HG03378 (cell line): ENCODE data around the gene ZNF32.
"Not testable (repeated sequence)": the region's sequence is repeated elsewhere in the genome, so short reads cannot be mapped to it uniquely, and the experiment has no call there.

Experiments used
- ATAC-seq: cut with Tn5 transposase; IDR thresholded peaks from one replicate; pipeline ENCODE4 v1.9.1; 2021; ENCODE audit warnings: mild to moderate bottlenecking, moderate library complexity; ENCODE audit not compliant: unreplicated experiment

The ZNF32 gene

GRCh38 chr10:43635816-43636215 lies 12.9 kb downstream of the ZNF32 start:
- ATAC-seq, result not testable (repeated sequence)

GRCh38 chr10:43628956-43629355 lies 19.7 kb downstream of the ZNF32 start:
- ATAC-seq, result no peak

DNA sequence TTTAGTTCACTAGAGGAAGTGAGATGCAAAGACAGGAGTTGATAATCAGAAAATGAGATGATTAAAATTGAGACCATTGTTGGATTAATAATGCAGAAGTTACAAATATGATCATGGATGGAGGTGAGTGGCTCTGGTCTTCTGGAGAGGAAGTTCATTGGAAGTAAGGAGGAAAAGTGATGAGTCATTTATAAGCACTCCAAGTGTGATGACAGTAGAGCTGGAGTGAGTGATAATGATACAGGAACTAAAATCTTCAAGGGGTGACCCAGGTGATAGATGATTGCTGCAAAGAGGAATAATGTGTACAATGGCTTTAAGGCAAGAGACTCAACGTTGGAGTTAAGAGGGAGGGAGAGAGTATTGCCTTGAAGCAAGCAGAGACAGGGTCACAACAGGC lies 20.7 kb downstream of the ZNF32 start:
- no peak for ATAC-seq

GRCh38 chr10:43623351-43623750 lies 25.3 kb downstream of the ZNF32 start:
- no peak for ATAC-seq

- ATAC-seq, result no peak
These were observed 26.6 kb downstream of the ZNF32 start for GRCh38 chr10:43622038-43622437.

DNA sequence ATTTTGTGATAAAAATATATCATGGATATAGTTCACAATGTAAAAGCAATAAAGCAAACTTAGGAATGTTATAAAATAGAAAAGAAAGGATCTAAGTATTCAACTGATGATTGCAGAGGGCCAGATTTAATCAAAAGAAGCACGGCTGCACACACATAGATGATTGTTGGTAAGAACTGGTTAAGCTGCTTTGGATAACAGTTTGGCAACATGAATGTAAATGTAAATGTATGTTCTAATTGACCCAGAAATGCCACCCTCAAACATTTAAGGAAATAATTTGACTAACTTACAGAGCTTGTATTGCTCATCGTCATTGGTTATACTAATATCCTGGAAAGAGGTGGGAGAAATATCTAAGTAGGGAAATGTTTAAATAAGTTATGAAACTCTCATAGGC lies 29.3 kb downstream of the ZNF32 start:
- ATAC-seq, result no peak

- no peak for ATAC-seq
These were observed 31.8 kb downstream of the ZNF32 start for GRCh38 chr10:43616697-43617370.

GRCh38 chr10:43610636-43611035 lies 38.0 kb downstream of the ZNF32 start:
- ATAC-seq, result no peak

DNA sequence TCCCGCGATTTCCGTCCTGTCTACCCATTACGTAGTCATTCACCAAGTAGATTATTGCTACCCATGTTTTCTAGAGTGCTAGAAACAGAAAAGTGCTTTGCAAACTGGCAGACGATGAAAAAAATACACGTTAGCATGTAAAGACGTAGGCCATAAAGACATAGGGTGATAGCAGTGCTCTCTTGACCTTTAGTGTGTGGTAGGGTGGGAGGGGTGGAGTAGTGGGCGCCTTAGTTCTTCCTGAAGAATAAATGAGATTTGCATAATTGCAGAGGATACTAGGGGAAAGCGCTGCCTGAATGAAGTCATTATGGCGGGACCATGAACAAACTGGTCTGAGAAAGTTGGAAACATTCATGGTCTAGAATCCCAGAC lies 41.5 kb downstream of the ZNF32 start:
- no peak for ATAC-seq

- peak; percentile 96 for ATAC-seq
These were observed 42.1 kb downstream of the ZNF32 start, which contains the start of gene ZNF485 for GRCh38 chr10:43606323-43607198. Gene ZNF485, plus strand, starts transcription at chr10:43606438. Its CDS starts 613 bp downstream, at chr10:43607051.

DNA sequence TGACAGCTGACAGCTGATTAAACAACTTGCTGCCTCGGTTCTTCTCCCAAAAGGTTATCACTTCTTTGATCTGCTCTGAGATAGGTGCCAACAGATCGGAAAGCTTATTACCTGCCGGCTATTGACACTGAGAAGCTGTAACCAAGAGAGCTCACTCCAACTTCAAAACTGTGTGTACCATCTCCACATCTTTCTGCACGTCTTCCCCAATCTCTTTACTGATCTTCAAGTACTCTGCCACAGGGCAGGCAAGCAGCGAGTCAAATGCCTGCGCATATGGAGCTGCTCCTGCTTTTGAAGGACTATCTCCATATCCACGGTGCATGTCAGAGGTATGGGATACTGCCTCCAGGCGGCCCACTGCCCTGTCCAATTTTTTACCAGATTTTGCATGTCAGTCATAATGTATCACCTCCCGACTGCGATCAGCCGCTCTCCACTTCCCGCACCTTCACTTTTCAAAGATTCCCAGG lies 42.8 kb downstream of the ZNF32 start:
- ATAC-seq, result peak; percentile 9

- ATAC-seq, result not testable (repeated sequence)
These were observed 47.1 kb downstream of the ZNF32 start for GRCh38 chr10:43601576-43601975.

DNA sequence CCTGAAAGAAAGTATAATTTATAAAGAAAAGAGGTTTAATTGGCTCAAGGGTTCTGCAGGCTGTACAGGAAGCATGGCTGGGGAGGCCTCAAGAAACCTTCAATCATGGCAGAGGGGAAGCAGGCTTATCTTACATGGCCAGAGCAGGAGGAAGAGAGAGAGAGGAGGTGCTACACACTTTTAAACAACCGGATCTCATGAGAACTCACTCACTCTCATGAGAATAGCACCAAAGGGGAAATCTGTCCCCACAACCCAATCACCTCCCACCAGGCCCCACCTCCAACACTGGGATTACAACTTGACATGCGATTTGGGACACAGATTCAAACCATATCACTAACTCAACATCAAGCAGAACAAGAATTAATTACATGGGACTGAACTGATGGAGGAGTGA lies 49.3 kb downstream of the ZNF32 start:
- ATAC-seq, result no peak

GRCh38 chr10:43598446-43598845 lies 50.2 kb downstream of the ZNF32 start:
- no peak for ATAC-seq

GRCh38 chr10:43596546-43596945 lies 52.1 kb downstream of the ZNF32 start:
- no peak for ATAC-seq

GRCh38 chr10:43595739-43596298 lies 52.9 kb downstream of the ZNF32 start:
- ATAC-seq, result peak; percentile 55

GRCh38 chr10:43594944-43595589 lies 53.6 kb downstream of the ZNF32 start:
- peak; percentile 95 for ATAC-seq
